HT-29 (cell line): ENCODE results near the gene PPM1E. TPM values are rescaled to one million over a fixed set of nuclear protein-coding genes. Genes with fewer than 3 reads are reported as not detected.

ENCODE experiments used
- DNase-seq: peaks from one replicate; pipeline ENCODE4 v3.0.0-alpha.2; 2015; ENCODE audit warnings: low spot score
- total RNA-seq: library from RNA; depleted of rRNA; stranded (reverse); fragments of >200 nt; shearing (Covaris generic); gene quantifications from 2 replicates; pipeline ENCODE4 v1.2.3, GENCODE V29; 2014

The PPM1E gene
- total RNA-seq, 1 experiment from 2014 or later: not detected

GRCh38 chr17:58995247-58995940 is 239.7 kb downstream of the PPM1E start:
- no peak for DNase-seq

DNA sequence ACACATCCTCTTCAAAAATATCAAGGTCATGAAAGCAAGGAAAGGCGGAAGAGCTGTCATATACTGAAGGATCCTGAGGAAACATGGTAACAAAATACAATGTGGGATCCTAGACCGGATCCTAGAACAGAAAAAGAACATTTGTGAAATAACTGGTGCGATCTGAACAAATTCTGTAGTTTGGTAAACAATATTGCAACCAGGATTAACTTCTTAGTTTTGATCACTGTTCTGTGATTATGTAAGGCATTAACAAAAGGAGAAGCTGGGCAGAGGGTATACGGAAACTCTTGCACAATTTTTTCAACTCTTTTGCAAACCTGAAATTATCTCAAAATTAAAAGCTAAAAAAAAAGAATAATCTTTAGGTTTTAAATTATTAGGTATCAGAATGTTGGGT is 241.3 kb downstream of the PPM1E start:
- DNase-seq: no peak

- DNase-seq: no peak
Observed at GRCh38 chr17:58997756-58998553, 242.3 kb downstream of the PPM1E start.

DNA sequence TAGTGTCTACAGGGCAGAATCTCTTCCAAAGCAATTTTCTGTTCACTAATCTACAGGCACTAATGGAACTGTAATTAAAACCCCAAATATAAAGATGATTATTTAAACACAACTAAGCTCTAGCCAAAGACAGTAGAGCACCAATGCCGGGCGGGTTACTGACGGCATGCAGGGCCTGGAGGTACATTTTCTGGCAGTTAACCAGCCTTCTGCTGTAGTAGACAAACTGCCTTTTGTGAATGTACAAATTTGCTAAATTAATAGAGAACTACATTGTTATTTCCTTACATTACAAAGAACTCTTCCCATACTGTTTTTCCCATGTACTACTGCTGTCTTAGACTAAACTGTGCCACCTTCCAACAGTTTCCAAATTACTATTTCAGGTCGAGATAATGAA is 243.2 kb downstream of the PPM1E start:
- DNase-seq: no peak

- no peak for DNase-seq
Observed at GRCh38 chr17:58999500-58999899, 243.8 kb downstream of the PPM1E start.

GRCh38 chr17:59000022-59000421 is 244.4 kb downstream of the PPM1E start:
- DNase-seq: no peak

GRCh38 chr17:59001158-59001814 is 245.6 kb downstream of the PPM1E start:
- DNase-seq: no peak

DNA sequence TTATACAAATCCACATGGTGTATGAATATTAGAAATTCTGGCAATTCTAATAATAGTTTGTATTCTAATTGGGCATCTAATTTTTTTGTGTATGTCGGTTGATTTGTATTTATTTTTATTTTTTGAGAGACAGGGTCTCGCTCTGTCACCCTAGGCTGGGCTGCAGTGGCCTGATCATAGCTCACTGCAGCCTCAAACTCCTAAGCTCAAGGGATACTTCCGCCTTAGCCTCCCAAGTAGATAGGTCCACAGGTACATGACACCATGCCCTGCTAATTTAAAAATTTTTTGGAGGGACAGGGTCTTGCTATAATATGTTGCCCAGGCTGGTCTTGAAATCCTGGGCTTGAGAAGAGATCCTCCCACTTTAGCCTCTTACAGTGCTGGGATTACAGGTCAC is 246.5 kb downstream of the PPM1E start:
- DNase-seq: no peak

DNA sequence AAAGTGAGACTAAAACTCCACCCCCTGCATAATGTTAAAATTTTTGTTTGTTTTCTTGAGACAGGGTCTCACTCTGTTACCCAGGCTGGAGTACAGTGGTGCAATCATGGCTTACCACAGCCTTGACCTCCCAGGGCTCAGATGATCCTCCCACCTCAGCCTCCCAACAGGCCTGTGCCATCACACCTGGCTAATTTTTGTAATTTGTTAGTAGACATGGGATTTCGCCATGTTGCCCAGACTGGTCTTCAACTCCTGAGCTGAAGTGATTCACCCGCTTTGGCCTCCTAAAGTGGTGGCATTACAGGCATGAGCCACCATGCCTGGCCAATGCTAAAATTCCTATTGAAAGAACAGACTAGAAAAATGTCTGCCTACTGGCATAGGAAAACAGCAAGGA is 247.2 kb downstream of the PPM1E start:
- no peak for DNase-seq

GRCh38 chr17:59003860-59004259 is 248.2 kb downstream of the PPM1E start:
- DNase-seq: no peak

- peak; percentile 76 for DNase-seq
Observed at GRCh38 chr17:59004338-59005111, 248.9 kb downstream of the PPM1E start.

GRCh38 chr17:59007995-59008394 is 252.3 kb downstream of the PPM1E start:
- no peak for DNase-seq

DNA sequence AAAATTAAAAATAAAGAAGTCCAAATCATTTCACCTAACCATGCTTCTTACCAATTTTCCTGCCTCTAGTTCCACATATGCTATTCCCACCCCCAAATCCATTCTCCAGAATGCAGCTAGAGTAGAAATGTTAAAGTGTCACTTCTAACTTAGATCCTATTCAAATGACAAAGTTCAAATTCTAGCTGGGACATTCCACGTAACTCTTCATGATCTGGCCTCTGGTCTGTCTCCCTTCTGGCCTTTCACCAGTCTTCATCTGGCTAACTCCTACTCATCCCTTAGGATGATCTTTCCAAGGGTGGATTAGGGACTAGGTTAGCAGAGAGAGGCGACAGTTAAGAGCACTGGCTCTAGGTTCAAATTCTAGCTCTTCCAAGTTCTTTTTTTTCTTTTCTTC is 253.1 kb downstream of the PPM1E start:
- DNase-seq: no peak

DNA sequence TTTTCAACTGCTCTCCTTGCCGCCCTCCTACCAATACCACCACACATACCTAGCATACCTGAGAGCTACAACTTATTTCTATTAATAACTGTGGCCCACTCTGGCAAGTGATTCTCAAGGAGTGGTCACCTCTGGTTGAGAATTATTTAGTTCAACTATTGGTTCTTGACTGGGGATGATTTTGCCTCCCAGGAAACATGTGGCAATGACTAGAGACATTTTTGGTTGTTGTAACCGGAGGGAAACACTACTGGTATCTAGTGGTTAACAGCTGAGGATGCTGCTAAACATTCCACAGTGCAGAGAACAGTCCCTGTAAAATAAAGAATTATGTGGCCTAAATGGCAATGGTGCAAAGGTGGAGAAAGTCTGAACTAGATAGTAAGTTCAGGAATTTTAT is 254.4 kb downstream of the PPM1E start:
- DNase-seq: no peak

- no peak for DNase-seq
Observed at GRCh38 chr17:59011975-59012374, 256.3 kb downstream of the PPM1E start.

GRCh38 chr17:59018019-59018418 is 262.4 kb downstream of the PPM1E start:
- no peak for DNase-seq

DNA sequence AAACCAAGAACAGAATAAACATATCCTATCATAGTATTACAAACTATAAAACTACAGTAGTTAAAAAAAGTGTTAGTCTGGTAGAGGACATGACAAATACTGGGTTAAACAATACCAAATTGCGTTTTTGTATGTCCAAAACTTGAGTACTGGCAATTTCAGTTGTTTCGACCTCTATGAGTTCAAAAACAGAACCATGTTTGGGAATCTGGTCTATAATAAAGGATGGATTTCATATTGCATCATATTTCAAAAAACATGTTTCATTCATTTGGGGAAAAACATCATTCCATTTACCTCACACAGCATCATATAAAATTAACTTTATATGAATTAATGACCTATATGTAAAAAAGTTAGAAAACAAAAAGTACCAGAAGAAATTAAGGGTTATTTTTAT is 269.3 kb downstream of the PPM1E start:
- no peak for DNase-seq

GRCh38 chr17:59026176-59026939 is 270.7 kb downstream of the PPM1E start:
- DNase-seq: no peak

GRCh38 chr17:59027750-59028149 is 272.1 kb downstream of the PPM1E start:
- DNase-seq: no peak

DNA sequence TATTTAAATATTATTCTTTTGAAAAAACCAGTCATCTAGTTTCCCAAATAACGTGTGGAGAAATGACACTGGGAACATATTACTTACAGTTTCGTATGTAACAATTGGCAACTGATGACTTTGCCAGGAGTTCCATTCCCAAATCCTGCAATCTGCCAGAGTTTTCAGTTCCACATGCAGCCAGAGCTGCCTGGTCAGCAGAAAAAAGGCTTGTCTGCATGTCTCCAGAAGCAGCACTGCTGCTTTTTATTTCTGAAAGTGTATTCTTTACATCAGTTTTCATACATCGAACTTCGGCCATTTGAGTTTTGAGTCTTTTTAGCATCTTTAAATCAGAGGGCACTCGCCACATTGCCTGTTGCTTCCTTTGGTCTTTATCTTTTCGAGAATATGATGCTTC is 272.7 kb downstream of the PPM1E start:
- DNase-seq: no peak

GRCh38 chr17:59030811-59031210 is 275.2 kb downstream of the PPM1E start:
- DNase-seq: no peak
